Skeletal muscle satellite cell (primary cell): ENCODE results near the gene STK40.
A peak's percentile ranks its signal among the peaks of the same experiment; 100 is the strongest.

Experiments
- H3K27me3 ChIP-seq: 2 replicates; pipeline ENCODE4 v1.7.0; 2013; ENCODE audit warnings: low read length; ENCODE audit not compliant: control insufficient read depth, insufficient read depth
- H3K36me3 ChIP-seq: 2 replicates; pipeline ENCODE4 v1.7.0; 2013; ENCODE audit warnings: mild to moderate bottlenecking, control low read depth, low read length; ENCODE audit not compliant: insufficient read depth
- H3K4me1 ChIP-seq: 2 replicates; pipeline ENCODE4 v1.7.0; 2013; ENCODE audit warnings: low read length; ENCODE audit not compliant: control insufficient read depth, insufficient read depth
- H3K4me2 ChIP-seq: 2 replicates; pipeline ENCODE4 v1.7.0; 2013; ENCODE audit warnings: mild to moderate bottlenecking, low read length
- H3K4me3 ChIP-seq: 2 replicates; pipeline ENCODE4 v1.7.0; 2013; ENCODE audit warnings: low read length
- H3K9ac ChIP-seq: 2 replicates; pipeline ENCODE4 v1.7.0; 2013; ENCODE audit warnings: mild to moderate bottlenecking, low read depth, low read length, moderate library complexity
- H3K9me3 ChIP-seq: replicated peaks from 2 replicates; pipeline ENCODE4 v1.7.0; 2013; ENCODE audit warnings: mild to moderate bottlenecking, control low read depth, low read length

Gene STK40

GRCh38 chr1:36397083-36397377 lies 11.3 kb upstream of the STK40 start:
- H3K9ac ChIP-seq: peak overlapping the region; percentile 93
- peak overlapping the region; percentile 91 for H3K4me2 ChIP-seq
- H3K4me1 ChIP-seq: peaks cover 13% of the 10 kb centered on the region
- no peaks in the 10 kb centered on the region for H3K27me3 ChIP-seq
- peak overlapping the region; percentile 90 for H3K4me3 ChIP-seq
- peaks cover 21% of the 10 kb centered on the region for H3K36me3 ChIP-seq
- H3K9me3 ChIP-seq: no peaks in the 10 kb centered on the region

- Histone ChIP-seq H3K4me2 (peak overlapping the region; percentile 91), H3K27me3 (no peaks in the 10 kb centered on the region), H3K9me3 (no peaks in the 10 kb centered on the region), H3K36me3 (peaks cover 26% of the 10 kb centered on the region), H3K4me1 (peaks cover 13% of the 10 kb centered on the region), H3K9ac (no peak overlapping the region), H3K4me3 (no peak overlapping the region)
Observed at GRCh38 chr1:36396359-36396758, 10.6 kb upstream of the STK40 start.

- Histone ChIP-seq H3K4me1 (peaks cover 13% of the 10 kb centered on the region), H3K36me3 (peaks cover 37% of the 10 kb centered on the region)
Observed at GRCh38 chr1:36393686-36394085, 8.0 kb upstream of the STK40 start.

GRCh38 chr1:36392836-36393235 lies 7.1 kb upstream of the STK40 start:
- no peak overlapping the region for H3K9ac ChIP-seq
- H3K27me3 ChIP-seq: no peaks in the 10 kb centered on the region
- no peaks in the 10 kb centered on the region for H3K9me3 ChIP-seq
- H3K4me2 ChIP-seq: no peak overlapping the region
- H3K36me3 ChIP-seq: peaks cover 37% of the 10 kb centered on the region
- peaks cover 12% of the 10 kb centered on the region for H3K4me1 ChIP-seq
- no peak overlapping the region for H3K4me3 ChIP-seq

More at GRCh38 chr1:36393686-36394085, 8.0 kb upstream of the STK40 start:
- Histone ChIP-seq H3K27me3 (no peaks in the 10 kb centered on the region), H3K4me2 (no peak overlapping the region), H3K9me3 (no peaks in the 10 kb centered on the region), H3K4me3 (no peak overlapping the region), H3K9ac (no peak overlapping the region)

- Histone ChIP-seq H3K4me2 (no peak overlapping the region), H3K9ac (no peak overlapping the region), H3K4me1 (peaks cover 16% of the 10 kb centered on the region), H3K36me3 (peaks cover 37% of the 10 kb centered on the region), H3K4me3 (no peak overlapping the region), H3K9me3 (no peaks in the 10 kb centered on the region), H3K27me3 (no peaks in the 10 kb centered on the region)
Observed at GRCh38 chr1:36391271-36391670, 5.5 kb upstream of the STK40 start.

- Histone ChIP-seq H3K9me3 (no peaks in the 10 kb centered on the region), H3K9ac (no peak overlapping the region), H3K4me3 (no peak overlapping the region), H3K4me1 (peaks cover 15% of the 10 kb centered on the region), H3K27me3 (no peaks in the 10 kb centered on the region), H3K36me3 (peaks cover 37% of the 10 kb centered on the region), H3K4me2 (no peak overlapping the region)
Observed at GRCh38 chr1:36390411-36390810, 4.7 kb upstream of the STK40 start.

- Histone ChIP-seq H3K4me2 (no peak overlapping the region), H3K4me1 (peaks cover 15% of the 10 kb centered on the region), H3K9ac (no peak overlapping the region), H3K4me3 (no peak overlapping the region), H3K27me3 (no peaks in the 10 kb centered on the region), H3K36me3 (peaks cover 37% of the 10 kb centered on the region), H3K9me3 (no peaks in the 10 kb centered on the region)
Observed at GRCh38 chr1:36389999-36390398, 4.3 kb upstream of the STK40 start.

- no peak overlapping the region for H3K9ac ChIP-seq
- no peaks in the 10 kb centered on the region for H3K9me3 ChIP-seq
- no peak overlapping the region for H3K4me3 ChIP-seq
- peaks cover 21% of the 10 kb centered on the region for H3K4me1 ChIP-seq
- H3K27me3 ChIP-seq: no peaks in the 10 kb centered on the region
- H3K4me2 ChIP-seq: no peak overlapping the region
- H3K36me3 ChIP-seq: peaks cover 37% of the 10 kb centered on the region
Observed at GRCh38 chr1:36389261-36389660, 3.5 kb upstream of the STK40 start.

- Histone ChIP-seq H3K4me1 (peaks cover 33% of the 10 kb centered on the region), H3K4me3 (peak overlapping the region; percentile 40), H3K36me3 (peaks cover 20% of the 10 kb centered on the region), H3K4me2 (peak overlapping the region; percentile 75), H3K9ac (peak overlapping the region; percentile 63), H3K9me3 (no peaks in the 10 kb centered on the region), H3K27me3 (no peaks in the 10 kb centered on the region)
Observed at GRCh38 chr1:36387141-36387949, 1.6 kb upstream of the STK40 start.

- Histone ChIP-seq H3K9ac (peak overlapping the region; percentile 92), H3K4me1 (peaks cover 33% of the 10 kb centered on the region), H3K4me3 (peak overlapping the region; percentile 74), H3K9me3 (no peaks in the 10 kb centered on the region), H3K27me3 (no peaks in the 10 kb centered on the region), H3K4me2 (peak overlapping the region; percentile 96), H3K36me3 (peaks cover 13% of the 10 kb centered on the region)
Observed at GRCh38 chr1:36386265-36387140, 779 bp upstream of the STK40 start.

- Histone ChIP-seq H3K9me3 (no peaks in the 10 kb centered on the region), H3K4me3 (peak overlapping the region; percentile 96), H3K36me3 (no peaks in the 10 kb centered on the region), H3K4me1 (peaks cover 33% of the 10 kb centered on the region), H3K9ac (peak overlapping the region; percentile 96), H3K27me3 (no peaks in the 10 kb centered on the region), H3K4me2 (peak overlapping the region; percentile 93)
Observed at GRCh38 chr1:36384542-36385409, 948 bp downstream of the STK40 start.
